ENCODE data around the gene MTURN.

Gene MTURN

DNA sequence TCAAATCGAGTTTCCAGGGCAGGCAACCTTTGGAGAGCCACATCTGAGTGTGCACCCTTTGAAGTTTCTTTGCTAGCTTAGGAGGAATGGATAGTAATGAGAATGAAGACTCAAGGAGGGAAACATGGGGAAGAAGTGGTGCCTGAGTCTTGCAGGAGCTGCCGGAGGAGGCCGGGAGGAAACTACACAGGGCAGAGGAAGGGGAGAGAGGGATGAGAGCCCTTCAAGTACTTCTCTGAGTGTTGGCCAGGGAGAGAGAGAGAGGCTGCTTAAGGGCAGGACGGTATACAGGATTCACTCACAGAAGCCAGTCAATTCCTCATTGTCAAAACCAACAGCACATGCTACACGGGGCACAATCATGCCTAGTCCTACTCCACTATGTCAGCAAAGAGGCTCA lies 75.2 kb downstream of the MTURN start:
- DNase-seq (ENCODE audit: low spot score): no peak

All from hematopoietic multipotent progenitor cell treated with erythropoietin and hydrocortisone succinate and interleukin-3 and kit ligand, for 15 days (in vitro differentiated cells).